ENCODE data around the gene TEDDM1.

TEDDM1 gene

DNA sequence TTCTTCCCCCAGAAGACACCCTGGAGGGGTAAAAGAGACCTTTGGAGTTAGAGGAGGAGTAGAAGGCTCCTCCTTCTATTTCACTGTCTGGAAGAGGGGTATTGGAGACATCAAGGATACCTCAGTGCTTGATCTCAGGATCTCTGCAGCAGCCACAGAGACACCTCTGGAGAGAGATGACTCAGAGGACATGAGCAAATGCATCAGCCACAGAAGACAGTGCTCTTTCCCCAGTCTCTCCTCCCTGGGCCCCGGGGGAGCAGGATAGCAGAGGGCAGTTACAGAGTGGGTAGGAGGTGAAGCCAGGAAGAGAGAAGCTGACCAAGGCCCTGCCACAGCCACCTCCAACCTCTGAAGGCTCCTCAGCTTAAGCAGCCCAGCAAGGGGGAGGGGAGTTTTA is 15.3 kb upstream of the TEDDM1 start:
- Mint-ChIP-seq H3K27ac (no peak overlapping the region), H3K36me3 (ENCODE audit: low read depth) (no peaks in the 10 kb centered on the region), H3K9me3 (no peaks in the 10 kb centered on the region), H3K4me1 (no peaks in the 10 kb centered on the region), H3K4me3 (no peak overlapping the region), H3K27me3 (peaks cover 4% of the 10 kb centered on the region)
- DNase-seq (no peak), ATAC-seq (peak; percentile 40)

DNA sequence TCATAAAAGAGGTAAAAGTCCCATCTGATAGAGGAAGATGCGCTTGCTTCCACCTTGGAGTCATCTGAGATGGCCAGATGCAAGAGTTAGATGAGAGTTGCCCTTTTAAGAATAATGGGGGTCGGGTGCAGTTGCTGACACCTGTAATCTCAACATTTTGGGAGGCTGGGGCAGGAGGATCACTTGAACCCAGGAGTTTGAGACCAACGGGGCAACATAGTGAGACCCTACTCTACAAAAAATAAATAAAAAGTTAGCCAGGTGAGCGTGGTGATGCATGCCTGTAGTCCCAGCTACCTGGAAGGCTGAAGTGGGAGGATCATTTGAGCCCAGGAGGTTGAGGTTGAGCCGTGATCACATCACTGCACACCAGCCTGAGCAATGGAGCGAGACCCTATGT is 13.5 kb upstream of the TEDDM1 start:
- DNase-seq, result no peak
- Mint-ChIP-seq H3K27me3 (peaks cover 5% of the 10 kb centered on the region), H3K27ac (no peak overlapping the region), H3K4me3 (no peak overlapping the region), H3K9me3 (no peaks in the 10 kb centered on the region), H3K36me3 (ENCODE audit: low read depth) (no peaks in the 10 kb centered on the region), H3K4me1 (no peaks in the 10 kb centered on the region)
- no peak for ATAC-seq

DNA sequence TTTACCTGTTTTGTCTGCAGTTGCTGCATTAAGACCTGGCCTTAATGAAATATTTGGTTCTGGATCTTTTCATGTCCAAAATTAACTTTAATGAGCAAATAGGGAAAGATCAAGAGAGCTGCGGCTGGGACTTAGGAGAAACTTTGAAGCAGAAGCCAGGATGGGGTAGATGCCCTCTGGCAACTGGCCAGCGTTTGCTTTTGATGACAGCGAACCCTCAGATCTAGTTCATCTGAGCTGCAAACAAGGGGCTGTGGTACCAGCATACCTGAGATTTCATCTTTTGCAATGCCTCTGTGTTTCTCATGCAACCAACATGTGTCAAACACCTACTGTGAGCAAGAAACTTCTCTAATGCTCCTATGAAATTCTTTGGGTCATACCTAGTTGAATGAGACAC is 13.0 kb upstream of the TEDDM1 start:
- Mint-ChIP-seq H3K4me1 (no peaks in the 10 kb centered on the region), H3K36me3 (ENCODE audit: low read depth) (no peaks in the 10 kb centered on the region), H3K27me3 (peaks cover 6% of the 10 kb centered on the region), H3K4me3 (no peak overlapping the region), H3K27ac (no peak overlapping the region), H3K9me3 (no peaks in the 10 kb centered on the region)
- DNase-seq, result no peak
- no peak for ATAC-seq

DNA sequence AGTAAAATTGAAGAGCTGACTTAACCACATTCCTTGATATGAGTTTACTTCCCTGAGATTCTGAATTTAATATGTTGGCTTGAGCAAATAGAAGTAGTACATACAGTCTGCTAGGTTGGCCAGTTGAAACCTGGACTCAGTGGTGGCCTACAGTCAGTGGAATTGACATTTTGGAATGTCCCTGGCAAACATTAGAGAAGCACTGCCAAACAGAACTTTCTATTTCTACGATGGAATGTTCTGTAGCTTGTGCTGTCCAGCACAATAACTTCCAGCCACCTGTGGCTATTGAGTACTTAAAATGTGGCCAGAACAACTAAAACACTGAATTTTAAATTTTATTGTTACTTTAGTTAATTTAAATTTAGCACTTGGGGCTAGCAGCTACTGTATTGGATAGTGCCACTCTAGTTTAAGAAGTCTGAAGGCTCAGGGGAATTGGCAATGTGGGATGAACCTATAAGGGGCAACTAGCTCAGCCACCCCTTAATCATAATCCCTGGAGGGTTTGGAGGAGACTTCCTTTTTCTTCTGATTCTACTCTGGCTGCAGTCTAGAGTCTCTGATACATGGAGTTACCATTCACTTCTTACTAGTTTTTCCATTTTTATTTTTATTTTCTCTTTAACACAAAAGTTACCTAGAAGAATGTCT is 10.3 kb upstream of the TEDDM1 start:
- H3K36me3 Mint-ChIP-seq (ENCODE audit: low read depth), result no peaks in the 10 kb centered on the region
- no peak overlapping the region for H3K4me3 Mint-ChIP-seq
- H3K4me1 Mint-ChIP-seq, result no peaks in the 10 kb centered on the region
- no peak for DNase-seq
- H3K27me3 Mint-ChIP-seq, result peaks cover 10% of the 10 kb centered on the region
- H3K27ac Mint-ChIP-seq, result no peak overlapping the region
- H3K9me3 Mint-ChIP-seq, result no peaks in the 10 kb centered on the region
- no peak for ATAC-seq

DNA sequence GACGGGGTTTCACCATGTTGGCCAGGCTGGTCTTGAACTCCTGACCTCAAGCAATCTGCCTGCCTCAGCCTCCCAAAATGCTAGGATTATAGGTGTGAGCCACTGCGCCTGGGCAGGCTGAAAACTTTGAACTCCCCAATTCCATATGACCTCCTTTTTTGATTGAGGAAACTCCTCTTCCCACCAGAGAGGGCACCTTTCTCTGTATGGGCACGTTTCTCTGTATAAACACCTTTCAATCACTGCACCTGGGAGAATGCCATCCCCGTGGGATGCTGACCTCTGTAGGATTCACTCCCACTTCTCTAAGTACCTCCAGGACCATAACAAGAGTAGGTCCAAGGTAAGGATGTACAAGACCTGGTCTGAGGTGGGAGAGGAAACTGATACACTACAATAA is 9.7 kb upstream of the TEDDM1 start:
- no peak for DNase-seq
- no peak overlapping the region for H3K27ac Mint-ChIP-seq
- no peak for ATAC-seq
- H3K9me3 Mint-ChIP-seq, result peaks cover 5% of the 10 kb centered on the region
- no peaks in the 10 kb centered on the region for H3K36me3 Mint-ChIP-seq (ENCODE audit: low read depth)
- no peaks in the 10 kb centered on the region for H3K4me1 Mint-ChIP-seq
- H3K4me3 Mint-ChIP-seq, result no peak overlapping the region
- H3K27me3 Mint-ChIP-seq, result peaks cover 10% of the 10 kb centered on the region

DNA sequence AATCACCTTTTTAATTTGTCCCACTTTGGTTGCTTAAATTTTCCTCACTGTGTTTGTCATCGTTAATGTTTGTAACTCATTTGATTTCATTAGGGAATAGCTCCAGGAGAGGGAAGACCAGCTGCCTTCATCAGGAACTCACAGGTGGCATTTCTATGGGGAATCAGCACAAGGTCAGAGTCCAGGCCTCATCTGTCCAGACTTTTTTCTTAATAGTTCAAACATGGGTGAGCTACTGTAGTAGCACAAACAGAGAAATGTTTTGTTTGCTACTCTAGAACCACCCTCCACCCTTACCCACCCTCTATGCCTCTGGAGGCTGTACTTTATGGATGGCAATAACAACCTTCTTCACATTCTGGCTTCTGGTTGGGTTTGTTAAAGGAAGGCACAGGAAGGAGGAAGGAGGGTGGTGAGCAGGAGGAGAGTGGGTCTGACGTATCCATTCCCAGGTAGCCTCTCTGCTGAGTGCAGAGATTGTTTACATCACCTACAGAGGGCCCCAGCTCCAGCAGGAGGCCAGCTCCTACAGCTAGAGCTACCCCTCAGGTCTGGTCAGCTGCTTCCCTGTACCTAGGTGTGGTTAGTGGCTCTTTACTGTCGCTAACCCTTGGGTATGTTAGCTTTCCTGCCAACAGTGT is 8.1 kb upstream of the TEDDM1 start:
- DNase-seq (no peak), ATAC-seq (no peak)
- H3K9me3 Mint-ChIP-seq, result peaks cover 5% of the 10 kb centered on the region
- no peak overlapping the region for H3K4me3 Mint-ChIP-seq
- H3K27me3 Mint-ChIP-seq, result peaks cover 14% of the 10 kb centered on the region
- no peak overlapping the region for H3K27ac Mint-ChIP-seq
- no peaks in the 10 kb centered on the region for H3K36me3 Mint-ChIP-seq (ENCODE audit: low read depth)
- no peaks in the 10 kb centered on the region for H3K4me1 Mint-ChIP-seq

DNA sequence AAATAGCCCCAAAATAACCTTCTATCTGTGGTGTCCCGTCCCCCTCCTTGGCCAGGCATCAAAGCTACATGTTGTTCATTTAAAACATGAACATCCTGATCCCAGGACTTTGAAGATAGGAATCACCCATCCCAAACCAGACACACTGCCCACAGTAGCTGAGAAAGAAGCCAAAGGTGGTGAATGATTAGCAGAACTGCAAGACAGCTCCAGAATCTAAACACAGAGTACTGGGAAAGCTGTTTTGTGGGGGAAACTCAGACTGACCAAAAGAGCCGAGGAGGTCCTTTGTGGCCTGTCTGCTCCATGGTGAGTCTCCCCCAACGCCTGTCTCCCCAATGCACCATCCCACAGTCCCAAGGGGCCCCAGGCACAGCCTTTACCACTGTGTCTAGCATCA is 7.3 kb upstream of the TEDDM1 start:
- ATAC-seq, result no peak
- H3K4me1 Mint-ChIP-seq, result no peaks in the 10 kb centered on the region
- H3K9me3 Mint-ChIP-seq, result peaks cover 5% of the 10 kb centered on the region
- DNase-seq, result no peak
- H3K27me3 Mint-ChIP-seq, result peaks cover 14% of the 10 kb centered on the region
- H3K27ac Mint-ChIP-seq, result no peak overlapping the region
- H3K4me3 Mint-ChIP-seq, result no peak overlapping the region
- no peaks in the 10 kb centered on the region for H3K36me3 Mint-ChIP-seq (ENCODE audit: low read depth)

DNA sequence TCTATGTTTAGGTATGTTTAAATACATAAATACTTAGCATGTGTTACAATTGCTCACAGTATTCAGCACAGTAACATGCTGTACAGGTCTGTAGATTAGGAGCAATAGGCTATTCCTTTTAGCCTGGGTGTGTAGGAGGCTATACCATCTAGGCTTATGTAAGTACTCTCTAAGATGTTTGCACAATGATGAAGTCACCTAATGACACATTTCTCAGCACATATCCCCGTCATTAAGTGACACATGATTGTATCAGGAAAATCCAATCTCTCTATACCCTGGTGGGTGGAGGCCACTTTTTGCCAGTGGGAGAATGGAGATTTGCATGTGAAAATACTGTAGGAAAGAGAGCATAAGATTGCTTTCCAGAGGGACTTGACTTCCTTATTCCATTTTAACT is 5.5 kb upstream of the TEDDM1 start:
- Mint-ChIP-seq H3K4me3 (no peak overlapping the region), H3K4me1 (no peaks in the 10 kb centered on the region), H3K9me3 (peaks cover 5% of the 10 kb centered on the region), H3K27ac (no peak overlapping the region), H3K27me3 (peaks cover 14% of the 10 kb centered on the region), H3K36me3 (ENCODE audit: low read depth) (no peaks in the 10 kb centered on the region)
- ATAC-seq (no peak), DNase-seq (no peak)

DNA sequence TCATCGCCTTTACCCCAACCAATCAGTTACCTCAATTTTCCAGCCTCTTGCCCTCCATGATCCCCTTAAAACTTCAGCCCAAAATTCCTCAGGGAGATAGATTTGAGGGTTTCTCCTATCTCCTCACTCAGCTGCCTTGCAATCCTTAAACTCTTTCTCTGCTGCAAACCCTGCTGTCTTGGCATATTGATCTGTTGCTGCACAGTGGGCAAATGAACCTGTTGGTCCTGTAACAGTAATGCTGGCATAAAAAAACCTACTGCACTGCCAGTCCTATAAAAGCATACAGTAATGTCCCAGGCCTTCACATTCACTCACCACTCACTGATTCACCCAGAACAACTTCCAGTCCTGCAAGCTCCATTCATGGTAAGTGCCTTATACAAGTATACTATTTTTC is 5.1 kb upstream of the TEDDM1 start:
- no peaks in the 10 kb centered on the region for H3K4me1 Mint-ChIP-seq
- peaks cover 14% of the 10 kb centered on the region for H3K27me3 Mint-ChIP-seq
- H3K4me3 Mint-ChIP-seq, result no peak overlapping the region
- H3K9me3 Mint-ChIP-seq, result peaks cover 5% of the 10 kb centered on the region
- ATAC-seq, result no peak
- H3K27ac Mint-ChIP-seq, result no peak overlapping the region
- DNase-seq, result no peak
- H3K36me3 Mint-ChIP-seq (ENCODE audit: low read depth), result no peaks in the 10 kb centered on the region

DNA sequence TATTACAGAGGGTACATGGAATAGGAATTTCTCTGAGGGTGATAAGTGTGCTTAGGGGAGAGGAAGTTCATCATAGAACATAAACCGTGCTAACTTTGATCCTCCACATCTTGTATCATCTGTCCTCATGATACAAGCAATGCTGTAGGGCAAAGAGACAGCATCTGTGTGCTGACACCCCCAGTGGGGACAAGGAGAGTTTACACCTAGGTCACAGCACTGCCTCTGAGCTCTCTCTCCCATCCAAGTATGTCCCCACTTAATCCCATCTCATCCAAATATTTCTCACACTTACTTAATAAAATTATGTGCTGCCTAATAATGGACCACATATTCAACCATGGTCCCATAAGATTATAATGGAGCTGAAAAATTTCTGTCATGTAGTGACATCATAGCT is 4.3 kb upstream of the TEDDM1 start:
- Mint-ChIP-seq H3K27me3 (peaks cover 12% of the 10 kb centered on the region), H3K4me3 (no peak overlapping the region), H3K4me1 (no peaks in the 10 kb centered on the region), H3K9me3 (peaks cover 5% of the 10 kb centered on the region), H3K36me3 (ENCODE audit: low read depth) (no peaks in the 10 kb centered on the region), H3K27ac (no peak overlapping the region)
- DNase-seq, result no peak
- no peak for ATAC-seq

DNA sequence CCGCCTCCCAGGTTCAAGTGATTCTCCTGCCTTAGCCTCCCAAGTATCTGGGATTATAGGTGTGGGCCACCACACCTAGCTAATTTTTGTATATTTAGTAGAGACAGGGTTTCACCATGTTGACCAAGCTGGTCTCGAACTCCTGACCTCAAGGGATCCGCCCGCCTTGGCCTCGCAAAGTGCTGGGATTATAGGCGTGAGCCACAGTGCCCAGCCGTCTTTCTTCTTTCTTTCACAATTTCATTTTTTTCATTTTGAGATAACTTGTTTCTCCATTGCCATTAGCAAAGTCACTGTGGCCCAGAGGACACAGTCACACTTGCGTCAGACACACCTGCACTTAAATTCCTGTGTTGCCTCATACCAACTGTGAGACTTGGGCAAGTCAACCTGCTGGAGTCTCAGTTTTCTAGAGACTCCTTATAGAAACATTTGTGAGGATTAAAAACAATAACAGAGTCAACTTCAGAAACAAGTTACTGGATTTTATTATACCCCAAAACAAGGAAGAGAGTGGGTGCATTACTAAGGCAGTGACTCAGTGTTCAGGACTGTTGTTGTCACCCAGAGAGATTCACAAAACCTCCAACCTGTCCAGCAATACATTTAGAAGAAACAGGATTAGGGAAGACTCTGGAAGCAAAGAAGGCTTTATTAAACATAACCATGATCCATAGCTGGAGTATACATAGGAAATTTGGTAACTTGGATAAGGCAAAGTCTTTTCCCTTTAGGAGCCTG is 2.6 kb downstream of the TEDDM1 start:
- ATAC-seq (no peak), DNase-seq (no peak)
- Mint-ChIP-seq H3K36me3 (ENCODE audit: low read depth) (no peaks in the 10 kb centered on the region), H3K9me3 (no peaks in the 10 kb centered on the region), H3K4me1 (peaks cover 3% of the 10 kb centered on the region), H3K4me3 (no peak overlapping the region), H3K27ac (no peak overlapping the region), H3K27me3 (peaks cover 14% of the 10 kb centered on the region)

DNA sequence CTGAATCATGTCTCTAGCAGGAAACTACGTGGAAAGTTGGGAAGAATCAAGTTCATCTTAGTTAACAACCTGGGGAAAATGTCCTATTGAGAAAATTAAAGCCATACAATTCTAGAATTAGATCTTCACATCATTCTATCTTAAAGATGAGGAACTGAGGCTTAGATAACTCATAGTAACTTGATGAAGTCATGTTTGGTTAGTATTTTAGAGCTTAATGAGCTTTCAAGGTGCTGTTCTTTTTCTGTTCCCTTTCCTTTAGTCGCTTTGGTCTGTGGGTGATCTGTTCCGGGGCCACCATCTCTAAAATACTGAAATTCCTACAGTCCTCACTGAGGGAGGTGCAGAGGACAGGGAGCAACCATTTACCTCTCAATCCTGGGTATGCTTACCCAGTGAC is 4.6 kb downstream of the TEDDM1 start:
- H3K9me3 Mint-ChIP-seq, result no peaks in the 10 kb centered on the region
- peaks cover 21% of the 10 kb centered on the region for H3K27me3 Mint-ChIP-seq
- no peak overlapping the region for H3K27ac Mint-ChIP-seq
- ATAC-seq (no peak), DNase-seq (no peak)
- no peak overlapping the region for H3K4me3 Mint-ChIP-seq
- no peaks in the 10 kb centered on the region for H3K36me3 Mint-ChIP-seq (ENCODE audit: low read depth)
- H3K4me1 Mint-ChIP-seq, result peaks cover 12% of the 10 kb centered on the region

DNA sequence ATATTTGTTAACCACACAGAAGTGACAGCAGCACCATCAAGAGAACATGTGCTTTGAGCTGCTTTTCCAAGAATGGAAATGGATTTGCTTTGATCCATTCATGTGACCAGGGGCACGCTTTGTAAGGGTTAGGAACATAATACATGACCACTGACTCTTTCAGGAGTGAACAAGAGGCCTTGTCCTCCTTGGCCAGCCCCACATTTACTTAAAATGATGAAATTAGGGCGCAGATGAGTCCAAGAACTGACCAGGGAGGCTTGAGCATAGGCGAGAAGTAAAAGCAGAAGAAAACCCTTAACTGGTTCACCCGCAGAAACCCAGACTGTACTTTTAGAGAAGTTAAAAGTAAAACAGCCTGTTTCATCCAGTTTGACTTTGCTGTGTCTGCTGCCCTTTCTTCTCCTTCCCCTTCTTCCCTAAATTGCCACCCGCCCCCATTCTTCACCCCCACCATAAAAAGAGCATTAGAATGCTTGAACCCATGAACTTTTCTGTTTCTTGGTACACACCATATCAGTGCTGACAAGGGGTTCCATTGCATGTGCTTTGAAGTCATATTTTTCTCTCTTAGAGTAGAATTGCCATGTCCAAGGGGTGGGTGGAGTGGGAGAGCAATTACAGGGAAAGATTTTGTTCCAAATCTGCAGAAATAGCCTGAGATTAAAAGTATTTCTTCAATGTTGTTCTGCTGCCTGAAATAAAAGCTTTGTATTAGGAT is 6.3 kb downstream of the TEDDM1 start:
- no peak overlapping the region for H3K4me3 Mint-ChIP-seq
- H3K27me3 Mint-ChIP-seq, result peaks cover 33% of the 10 kb centered on the region
- H3K27ac Mint-ChIP-seq, result no peak overlapping the region
- H3K36me3 Mint-ChIP-seq (ENCODE audit: low read depth), result peaks cover 3% of the 10 kb centered on the region
- no peaks in the 10 kb centered on the region for H3K9me3 Mint-ChIP-seq
- ATAC-seq (no peak), DNase-seq (no peak)
- peaks cover 26% of the 10 kb centered on the region for H3K4me1 Mint-ChIP-seq

DNA sequence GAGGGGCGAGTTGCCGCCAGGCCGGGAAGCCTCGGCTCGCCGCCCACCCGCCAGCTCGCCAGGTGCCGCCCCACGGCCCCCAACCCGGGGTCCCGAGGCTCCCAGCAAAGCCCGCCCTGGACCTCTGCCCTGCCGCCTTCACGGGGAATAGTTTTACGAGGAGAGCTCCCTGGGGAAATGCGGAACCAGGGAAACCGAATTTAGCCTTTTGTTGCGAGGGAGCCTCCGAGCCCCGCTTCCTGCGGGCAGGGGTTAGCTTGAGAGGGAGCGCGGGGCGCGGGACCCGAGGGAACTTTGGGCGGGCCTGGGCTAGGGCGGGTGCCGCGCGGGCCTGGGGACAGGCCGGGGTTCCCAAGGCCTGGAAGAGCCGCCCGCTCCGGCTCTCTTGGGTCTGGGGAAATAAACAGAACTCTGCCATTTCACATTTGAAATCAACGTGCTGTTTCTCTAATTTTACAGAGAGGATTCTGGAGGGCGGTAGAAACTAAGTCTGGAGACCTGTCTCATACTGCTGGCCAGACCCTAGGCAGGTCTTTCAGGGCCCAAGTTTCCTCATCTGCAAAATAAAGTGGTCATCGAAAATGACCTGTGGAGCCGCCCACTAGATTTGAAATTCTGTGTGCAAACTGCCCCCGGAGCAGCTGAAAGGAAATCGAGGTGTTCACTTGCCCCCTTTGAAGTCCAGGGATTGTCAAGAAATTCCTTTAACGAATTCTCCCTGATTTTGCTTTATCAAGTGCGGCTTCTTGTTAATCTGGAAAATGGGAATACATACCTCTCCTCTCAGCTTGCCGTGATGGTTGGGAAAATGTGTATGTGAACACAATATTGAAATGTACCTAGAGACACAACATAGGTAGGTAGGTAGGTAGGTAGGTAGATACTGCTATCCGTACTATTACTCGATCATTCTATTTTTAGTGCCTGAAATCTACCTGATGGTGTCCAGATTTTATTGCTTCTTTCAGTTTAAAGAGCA is 8.1 kb downstream of the TEDDM1 start:
- peak; percentile 18 for ATAC-seq
- DNase-seq, result peak; percentile 20
- Mint-ChIP-seq H3K4me3 (peak overlapping the region; percentile 85), H3K36me3 (ENCODE audit: low read depth) (peaks cover 8% of the 10 kb centered on the region), H3K27me3 (peaks cover 35% of the 10 kb centered on the region), H3K27ac (no peak overlapping the region), H3K9me3 (no peaks in the 10 kb centered on the region), H3K4me1 (peaks cover 30% of the 10 kb centered on the region)
